Tibial artery (tissue), 4 donors: Measurements from ENCODE around the gene CCDC18.
"Not testable (repeated sequence)": the region's sequence is repeated elsewhere in the genome, so short reads cannot be mapped to it uniquely, and the experiment has no call there.

Experiments
- DNase-seq, 2 donors: peaks; one replicate each; pipeline ENCODE4 v3.0.0-alpha.2; 2019
- H3K27ac ChIP-seq, 2 donors: fragments of 200-600 bp; sonication (generic) in 1 of 2; 1 replicate in 1 of 2; 2 replicates in 1 of 2; pipeline ENCODE4 v1.5.1; 2018 to 2019; ENCODE audit warnings: mild to moderate bottlenecking in 1 of 2
- H3K27me3 ChIP-seq, 2 donors: fragments of 200-600 bp; sonication (generic) in 1 of 2; one replicate each; pipeline versions ENCODE4 v1.5.1 to v1.6.0; 2016 to 2019
- H3K36me3 ChIP-seq, 3 donors: fragments of 200-600 bp; sonication (generic) in 2 of 3; one replicate each; pipeline ENCODE4 v1.5.1; 2016 to 2019; ENCODE audit warnings: mild to moderate bottlenecking in 2 of 3
- H3K4me1 ChIP-seq, 4 donors: fragments of 200-600 bp; sonication (generic) in 2 of 4; 1 replicate in 3 of 4; 2 replicates in 1 of 4; pipeline ENCODE4 v1.5.1; 2016 to 2019
- H3K4me3 ChIP-seq, 2 donors: fragments of 200-600 bp; sonication (generic) in 1 of 2; 1 replicate in 1 of 2; 2 replicates in 1 of 2; pipeline ENCODE4 v1.5.1; 2018 to 2019; ENCODE audit warnings: mild to moderate bottlenecking in 2 of 2
- H3K9me3 ChIP-seq, 3 donors: fragments of 200-600 bp; sonication (generic) in 1 of 3; one replicate each; pipeline ENCODE4 v1.5.1; 2016 to 2019
- CTCF ChIP-seq, 2 experiments: fragments of 200-600 bp in 1 of 2; fragments of 450-650 bp in 1 of 2; IDR thresholded peaks; one replicate each; pipeline ENCODE4 v1.5.1; 2017 to 2019; ENCODE audit warnings: antibody characterized with exemption in 2 of 2, mild to moderate bottlenecking in 1 of 2, moderate library complexity in 1 of 2
- intact Hi-C: fragments of 100-400 bp; cut with DNase I; formaldehyde crosslinking; loops from one replicate; pipeline ENCODE4 v1.15.0; 2023; ENCODE audit warnings: low total_unique reads

Gene CCDC18

GRCh38 chr1:93256433-93256832 lies 75.9 kb downstream of the CCDC18 start:
- no peak for DNase-seq
- TF ChIP-seq CTCF (IDR thresholded peaks at IDR 0.05): no peak
- H3K27me3 ChIP-seq: no peaks in the 10 kb centered on the region
- peaks cover 0 to 5% (median 0%) of the 10 kb centered on the region in 4 donors for H3K4me1 ChIP-seq
- H3K9me3 ChIP-seq: peaks cover 0 to 4% (median 0%) of the 10 kb centered on the region in 3 donors
- peaks cover under 1 to 4% (median 1%) of the 10 kb centered on the region in 3 donors for H3K36me3 ChIP-seq
- no peak overlapping the region for H3K27ac ChIP-seq
- H3K4me3 ChIP-seq: no peak overlapping the region
- intact Hi-C loops: no loop called here

GRCh38 chr1:93257889-93258288 lies 77.4 kb downstream of the CCDC18 start:
- Histone ChIP-seq H3K4me3 (no peak overlapping the region), H3K36me3 (peaks cover 4 to 14% (median 12%) of the 10 kb centered on the region in 3 donors), H3K4me1 (peaks cover 0 to 5% (median 0%) of the 10 kb centered on the region in 4 donors), H3K9me3 (peaks cover 0 to 7% (median 0%) of the 10 kb centered on the region in 3 donors), H3K27me3 (no peaks in the 10 kb centered on the region), H3K27ac (no peak overlapping the region)
- DNase-seq: no peak
- TF ChIP-seq CTCF (IDR thresholded peaks at IDR 0.05): no peak
- intact Hi-C loops: no loop called here

GRCh38 chr1:93260726-93261125 lies 80.2 kb downstream of the CCDC18 start:
- H3K9me3 ChIP-seq, DNase-seq, H3K27ac ChIP-seq, H3K4me3 ChIP-seq, H3K27me3 ChIP-seq, H3K4me1 ChIP-seq, intact Hi-C loops: not testable (repeated sequence)
- peaks cover 12 to 16% (median 13%) of the 10 kb centered on the region in 3 donors for H3K36me3 ChIP-seq

GRCh38 chr1:93262645-93263044 lies 82.1 kb downstream of the CCDC18 start:
- intact Hi-C loops: no loop called here
- Histone ChIP-seq H3K36me3 (peaks cover 12 to 16% (median 13%) of the 10 kb centered on the region in 3 donors), H3K4me1 (no peaks in the 10 kb centered on the region), H3K9me3 (peaks cover 0 to 8% (median 0%) of the 10 kb centered on the region in 3 donors), H3K4me3 (no peak overlapping the region), H3K27ac (no peak overlapping the region), H3K27me3 (no peaks in the 10 kb centered on the region)
- no peak for DNase-seq
- no peak for TF ChIP-seq CTCF (IDR thresholded peaks at IDR 0.05)

GRCh38 chr1:93268888-93269287 lies 88.4 kb downstream of the CCDC18 start:
- H3K9me3 ChIP-seq, H3K36me3 ChIP-seq, H3K27ac ChIP-seq, H3K27me3 ChIP-seq, intact Hi-C loops, DNase-seq, H3K4me1 ChIP-seq, H3K4me3 ChIP-seq: not testable (repeated sequence)

GRCh38 chr1:93275262-93275633 lies 94.7 kb downstream of the CCDC18 start:
- H3K27ac ChIP-seq, intact Hi-C loops, H3K27me3 ChIP-seq, DNase-seq, H3K36me3 ChIP-seq, H3K4me1 ChIP-seq, H3K4me3 ChIP-seq, H3K9me3 ChIP-seq: not testable (repeated sequence)

GRCh38 chr1:93275634-93276295 lies 95.2 kb downstream of the CCDC18 start:
- Histone ChIP-seq H3K27ac (no peak overlapping the region), H3K9me3 (no peaks in the 10 kb centered on the region), H3K27me3 (no peaks in the 10 kb centered on the region), H3K4me1 (no peaks in the 10 kb centered on the region), H3K4me3 (no peak overlapping the region), H3K36me3 (peaks cover 1 to 10% (median 3%) of the 10 kb centered on the region in 3 donors)
- DNase-seq: no peak
- intact Hi-C loops: no loop called here
- TF ChIP-seq CTCF (IDR thresholded peaks at IDR 0.05): no peak

GRCh38 chr1:93277530-93277929 lies 97.0 kb downstream of the CCDC18 start:
- H3K4me1 ChIP-seq, H3K27me3 ChIP-seq, DNase-seq, H3K4me3 ChIP-seq, H3K36me3 ChIP-seq, intact Hi-C loops, H3K27ac ChIP-seq, H3K9me3 ChIP-seq: not testable (repeated sequence)
